GM12878 (cell line): ENCODE measurements around the gene GPBP1. TPM values are rescaled to one million over a fixed set of nuclear protein-coding genes. Genes with fewer than 3 reads are reported as not detected.
"Not testable (repeated sequence)": the region's sequence is repeated elsewhere in the genome, so short reads cannot be mapped to it uniquely, and the experiment has no call there.

Source experiments
- ATAC-seq: fragments of 200-7000 bp; cut with Tn5 transposase; 3 replicates; pipeline ENCODE4 v1.9.1; 2020; ENCODE audit warnings: mild to moderate bottlenecking, moderate library complexity
- BruUV-seq: library from RNA; stranded (reverse); fragments of 400-500 nt; replicated peaks from 2 replicates; lab custom pipeline; 2021; lab: Mats Ljungman, UMichigan
- CTCF ChIA-PET: fragments of 300-600 bp; sonication (Branson Sonifier 250); formaldehyde crosslinking; extraction: SDS; loops from one replicate; lab custom pipeline; 2021; ENCODE audit warnings: inconsistent platforms; lab: Yijun Ruan, JAX
- POLR2A ChIA-PET: fragments of 350-600 bp; formaldehyde crosslinking; extraction: SDS; loops from one replicate; lab custom pipeline; 2021; ENCODE audit warnings: inconsistent platforms; lab: Charles Lee
- RAD21 ChIA-PET: fragments of 300-600 bp; sonication (Branson Sonifier 250); formaldehyde crosslinking; loops from one replicate; lab custom pipeline; 2023; ENCODE audit warnings: antibody characterized with exemption; ENCODE audit not compliant: unreplicated experiment; lab: Charles Lee
- SMC1A ChIA-PET: fragments of 300-600 bp; sonication (Branson Sonifier 250); formaldehyde crosslinking; loops from one replicate; lab custom pipeline; 2023; ENCODE audit not compliant: unreplicated experiment, uncharacterized antibody; lab: Charles Lee
- DNase-seq: peaks from one replicate; pipeline ENCODE4 v3.0.0-alpha.2; 2011; ENCODE audit warnings: low read depth, low spot score
- FAIRE-seq: peaks from 3 replicates; lab custom pipeline; 2011; peaks lifted over from hg19 to GRCh38; lab: Jason Lieb, UNC
- H2AFZ ChIP-seq: 2 replicates; pipeline ENCODE4 v1.6.0; 2011; ENCODE audit warnings: low read depth, low read length, control low read depth; ENCODE audit not compliant: control insufficient read depth
- H3K27ac ChIP-seq: 2 replicates; pipeline ENCODE4 v1.5.1; 2011; ENCODE audit warnings: control low read depth; ENCODE audit not compliant: control insufficient read depth, insufficient read depth
- H3K27me3 ChIP-seq, 2 experiments: replicated peaks in 1 of 2; 2 replicates each; pipeline versions ENCODE4 v1.6.0 to v1.6.1; 2011; ENCODE audit warnings: low read length in 1 of 2; ENCODE audit not compliant: control insufficient read depth in 2 of 2, insufficient read depth in 2 of 2
- H3K36me3 ChIP-seq, 2 experiments: 2 replicates each; pipeline ENCODE4 v1.5.1; 2011; ENCODE audit warnings: low read length in 1 of 2; ENCODE audit not compliant: control insufficient read depth in 2 of 2, insufficient read depth in 2 of 2
- H3K4me1 ChIP-seq: 2 replicates; pipeline ENCODE4 v1.6.1; 2011; ENCODE audit warnings: mild to moderate bottlenecking, low read length, moderate library complexity, mixed read lengths; ENCODE audit not compliant: control insufficient read depth, insufficient read depth
- H3K4me2 ChIP-seq: 2 replicates; pipeline ENCODE4 v1.6.0; 2011; ENCODE audit warnings: control low read depth; ENCODE audit not compliant: control insufficient read depth, insufficient read depth
- H3K4me3 ChIP-seq: fragments of 200-600 bp; sonication (generic); 2 replicates; pipeline ENCODE4 v1.5.1; 2016
- H3K79me2 ChIP-seq: 2 replicates; pipeline ENCODE4 v1.6.0; 2011; ENCODE audit warnings: low read length; ENCODE audit not compliant: control insufficient read depth, insufficient read depth
- H3K9ac ChIP-seq: 2 replicates; pipeline ENCODE4 v1.8.0; 2011; ENCODE audit warnings: low read length, control low read depth, mixed read lengths; ENCODE audit not compliant: control insufficient read depth, insufficient read depth
- H3K9me3 ChIP-seq: replicated peaks from 3 replicates; pipeline ENCODE4 v1.5.1; 2011; ENCODE audit warnings: mild to moderate bottlenecking, low read length; ENCODE audit not compliant: control insufficient read depth, insufficient read depth
- H4K20me1 ChIP-seq: 2 replicates; pipeline ENCODE4 v1.6.0; 2011; ENCODE audit not compliant: control insufficient read depth, insufficient read depth
- EED ChIP-seq: sonication (generic); IDR thresholded peaks from 2 replicates; pipeline ENCODE4 v1.6.1; 2016; ENCODE audit warnings: antibody characterized with exemption, low read depth
- EZH2 ChIP-seq: IDR thresholded peaks from 2 replicates; pipeline ENCODE4 v1.6.1; 2012; ENCODE audit warnings: low read depth, mild to moderate bottlenecking, control low read depth, inconsistent platforms, low read length, borderline replicate concordance; ENCODE audit not compliant: control insufficient read depth
- GATAD2B ChIP-seq: fragments of 450-650 bp; conservative IDR thresholded peaks from 2 replicates; pipeline ENCODE4 v1.6.1; 2017; ENCODE audit warnings: low read depth, mild to moderate bottlenecking, moderate library complexity
- HDAC6 ChIP-seq: fragments of 200-600 bp; sonication (generic); IDR thresholded peaks from one replicate; pipeline ENCODE4 v1.8.0; 2017; ENCODE audit warnings: antibody characterized with exemption; ENCODE audit not compliant: unreplicated experiment
- IRF4 ChIP-seq: IDR thresholded peaks from 2 replicates; pipeline ENCODE4 v1.6.1; 2011; ENCODE audit warnings: low read depth, low read length
- MTA2 ChIP-seq: fragments of 450-650 bp; IDR thresholded peaks from 2 replicates; pipeline ENCODE4 v1.6.1; 2016; ENCODE audit warnings: low read depth, mild to moderate bottlenecking, moderate library complexity
- MYB ChIP-seq: fragments of 150-350 bp; IDR thresholded peaks from 2 replicates; pipeline ENCODE4 v1.6.1; 2014; ENCODE audit warnings: mild to moderate bottlenecking, low read depth, low read length, borderline replicate concordance
- RB1 ChIP-seq: fragments of 450-650 bp; formaldehyde crosslinking; IDR thresholded peaks from 2 replicates; pipeline ENCODE4 v1.6.1; 2017; ENCODE audit warnings: mild to moderate bottlenecking, borderline replicate concordance
- SIN3A ChIP-seq: IDR thresholded peaks from 2 replicates; pipeline ENCODE4 v1.6.1; 2012; ENCODE audit warnings: low read depth, low read length, improper control_type of control experiment
- WGBS: methylation state at CpG from one replicate; pipeline ENCODE4 v1.1.6; 2016; ENCODE audit warnings: low lambda C conversion rate; ENCODE audit not compliant: insufficient replicate concordance, insufficient coverage; ENCODE audit errors: missing lambda C conversion rate; 5-methylcytosine and 5-hydroxymethylcytosine counted together
- in situ Hi-C: fragments of 300-500 bp; cut with MboI; formaldehyde crosslinking; loops from 9 replicates; pipeline ENCODE4 v1.14.3; 2018; ENCODE audit warnings: mixed read lengths
- intact Hi-C: fragments of 100-400 bp; cut with micrococcal nuclease; formaldehyde crosslinking; loops from one replicate; pipeline ENCODE4 v1.14.2; 2022; ENCODE audit not compliant: unreplicated experiment
- polyA plus RNA-seq, 11 experiments: library from polyadenylated mRNA; depleted of rRNA in 4 of 11; unstranded in 6 of 11; stranded (reverse) in 5 of 11; fragments of >200 nt; fragmentation: Nextera tagmentation in 4 of 11; fragmentation: Illumina TruSeq in 1 of 11; extraction: Ambion mirVana in 4 of 11; extraction: Trizol in 1 of 11; gene quantifications; 1 replicate in 1 of 11; 2 replicates in 10 of 11; pipeline versions ENCODE4 v1.2.1 to v1.2.3, GENCODE V29; 2011 to 2016; ENCODE audit warnings: inconsistent platforms in 2 of 11, missing spikeins in 2 of 11, low read depth in 1 of 11
- total RNA-seq, 4 experiments: library from RNA; depleted of rRNA in 3 of 4; stranded (reverse); fragments of >200 nt in 3 of 4; fragmentation: Illumina TruSeq in 1 of 4; extraction: Trizol in 1 of 4; gene quantifications; 2 replicates each; pipeline versions ENCODE4 v1.2.1 to v1.2.3, GENCODE V29; 2013 to 2021
- TF ChIP-seq, protein P1 (sequence below): fragments of 450-650 bp; IDR thresholded peaks from 2 replicates; pipeline ENCODE4 v1.6.1; 2017; ENCODE audit warnings: antibody characterized with exemption, mild to moderate bottlenecking, moderate library complexity

The GPBP1 gene
- total and polyA plus RNA-seq, 10 of the 15 experiments (the other 5 are each of a cell fraction or from before 2014, with no cell fraction given): 27.0 to 96.2 (median 55.4) TPM

GRCh38 chr5:57307516-57307915 is 133.7 kb downstream of the GPBP1 start:
- ATAC-seq (no peak), FAIRE-seq (no peak), DNase-seq (no peak)
- H3K4me3 ChIP-seq: no peak overlapping the region
- ChIA-PET RAD21 (no interaction called here), SMC1A (interaction anchor here (1.0 kb wide), 1 partner anchor 10 kb away, joined by 3 read pairs; no protein-coding TSS in a partner anchor), POLR2A (no interaction called here), CTCF (interaction anchor here (0.8 to 1.7 kb wide), 2 partner anchors 10 to 1156 kb away, joined by 3 to 6 read pairs; no protein-coding TSS in a partner anchor)
- H3K4me1 ChIP-seq: peaks cover 11% of the 10 kb centered on the region
- peaks cover 1% of the 10 kb centered on the region; the same call in 2 of the 3 replicates for H3K9me3 ChIP-seq
- H3K36me3 ChIP-seq: no peaks in the 10 kb centered on the region
- in situ Hi-C loops: no loop called here
- H3K79me2 ChIP-seq: no peaks in the 10 kb centered on the region
- H3K27ac ChIP-seq: no peak overlapping the region
- no TSS peak for BruUV-seq
- WGBS: 73% methylated on average over 2 of the region's 2 CpGs
- no peaks in the 10 kb centered on the region; a peak in 1 of 4 replicates for H3K27me3 ChIP-seq
- intact Hi-C loops: no loop called here
- no peaks in the 10 kb centered on the region for H4K20me1 ChIP-seq
- no peak overlapping the region for H3K9ac ChIP-seq
- TF ChIP-seq HDAC6: no peak
- TF ChIP-seq GATAD2B: no peak
- TF ChIP-seq, protein P1, sequence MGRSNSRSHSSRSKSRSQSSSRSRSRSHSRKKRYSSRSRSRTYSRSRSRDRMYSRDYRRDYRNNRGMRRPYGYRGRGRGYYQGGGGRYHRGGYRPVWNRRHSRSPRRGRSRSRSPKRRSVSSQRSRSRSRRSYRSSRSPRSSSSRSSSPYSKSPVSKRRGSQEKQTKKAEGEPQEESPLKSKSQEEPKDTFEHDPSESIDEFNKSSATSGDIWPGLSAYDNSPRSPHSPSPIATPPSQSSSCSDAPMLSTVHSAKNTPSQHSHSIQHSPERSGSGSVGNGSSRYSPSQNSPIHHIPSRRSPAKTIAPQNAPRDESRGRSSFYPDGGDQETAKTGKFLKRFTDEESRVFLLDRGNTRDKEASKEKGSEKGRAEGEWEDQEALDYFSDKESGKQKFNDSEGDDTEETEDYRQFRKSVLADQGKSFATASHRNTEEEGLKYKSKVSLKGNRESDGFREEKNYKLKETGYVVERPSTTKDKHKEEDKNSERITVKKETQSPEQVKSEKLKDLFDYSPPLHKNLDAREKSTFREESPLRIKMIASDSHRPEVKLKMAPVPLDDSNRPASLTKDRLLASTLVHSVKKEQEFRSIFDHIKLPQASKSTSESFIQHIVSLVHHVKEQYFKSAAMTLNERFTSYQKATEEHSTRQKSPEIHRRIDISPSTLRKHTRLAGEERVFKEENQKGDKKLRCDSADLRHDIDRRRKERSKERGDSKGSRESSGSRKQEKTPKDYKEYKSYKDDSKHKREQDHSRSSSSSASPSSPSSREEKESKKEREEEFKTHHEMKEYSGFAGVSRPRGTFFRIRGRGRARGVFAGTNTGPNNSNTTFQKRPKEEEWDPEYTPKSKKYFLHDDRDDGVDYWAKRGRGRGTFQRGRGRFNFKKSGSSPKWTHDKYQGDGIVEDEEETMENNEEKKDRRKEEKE: no peak
- TF ChIP-seq MTA2: no peak
- TF ChIP-seq EZH2: no peak
- no peak for TF ChIP-seq RB1
- no peak for TF ChIP-seq SIN3A
- no peak for TF ChIP-seq IRF4
- TF ChIP-seq EED: no peak
- TF ChIP-seq MYB: no peak
- H3K4me2 ChIP-seq: no peak overlapping the region
- no peak overlapping the region for H2AFZ ChIP-seq

DNA sequence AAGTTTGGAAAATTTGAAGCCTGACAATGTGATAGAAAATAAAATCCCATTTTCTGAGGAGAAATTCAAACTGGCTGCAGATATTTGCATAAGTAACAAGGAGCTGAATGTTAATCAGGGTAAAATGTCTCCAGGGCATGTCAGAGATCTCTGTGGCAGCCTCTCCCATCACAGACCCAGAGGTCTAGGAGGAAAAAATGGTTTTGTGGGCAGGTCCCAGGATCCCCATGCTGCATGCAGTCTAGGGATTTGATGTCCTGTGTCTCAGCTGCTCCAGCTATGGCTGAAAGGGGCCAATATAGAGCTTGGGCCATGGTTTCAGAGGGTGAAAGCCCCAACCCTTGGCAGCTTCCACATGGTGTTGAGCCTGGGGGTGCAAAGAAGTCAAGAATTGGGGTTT is 135.2 kb downstream of the GPBP1 start:
- intact Hi-C loops, CTCF ChIA-PET, SMC1A ChIA-PET, H3K9ac ChIP-seq, POLR2A ChIA-PET, H3K79me2 ChIP-seq, H3K36me3 ChIP-seq, H2AFZ ChIP-seq, FAIRE-seq, H3K27ac ChIP-seq, H3K4me3 ChIP-seq, RAD21 ChIA-PET, H3K4me2 ChIP-seq, BruUV-seq, H3K9me3 ChIP-seq, H3K27me3 ChIP-seq, in situ Hi-C loops, DNase-seq, ATAC-seq, H4K20me1 ChIP-seq: not testable (repeated sequence)
- peaks cover 11% of the 10 kb centered on the region for H3K4me1 ChIP-seq
